HG03469 (cell line): ENCODE measurements around the gene CFAP210.
"Not testable (repeated sequence)": the region's sequence is repeated elsewhere in the genome, so short reads cannot be mapped to it uniquely, and the experiment has no call there.

Experiments used
- ATAC-seq: cut with Tn5 transposase; IDR thresholded peaks from one replicate; pipeline ENCODE4 v1.9.1; 2021; ENCODE audit warnings: mild to moderate bottlenecking, moderate library complexity, moderate number of reproducible peaks; ENCODE audit not compliant: unreplicated experiment

Gene CFAP210

DNA sequence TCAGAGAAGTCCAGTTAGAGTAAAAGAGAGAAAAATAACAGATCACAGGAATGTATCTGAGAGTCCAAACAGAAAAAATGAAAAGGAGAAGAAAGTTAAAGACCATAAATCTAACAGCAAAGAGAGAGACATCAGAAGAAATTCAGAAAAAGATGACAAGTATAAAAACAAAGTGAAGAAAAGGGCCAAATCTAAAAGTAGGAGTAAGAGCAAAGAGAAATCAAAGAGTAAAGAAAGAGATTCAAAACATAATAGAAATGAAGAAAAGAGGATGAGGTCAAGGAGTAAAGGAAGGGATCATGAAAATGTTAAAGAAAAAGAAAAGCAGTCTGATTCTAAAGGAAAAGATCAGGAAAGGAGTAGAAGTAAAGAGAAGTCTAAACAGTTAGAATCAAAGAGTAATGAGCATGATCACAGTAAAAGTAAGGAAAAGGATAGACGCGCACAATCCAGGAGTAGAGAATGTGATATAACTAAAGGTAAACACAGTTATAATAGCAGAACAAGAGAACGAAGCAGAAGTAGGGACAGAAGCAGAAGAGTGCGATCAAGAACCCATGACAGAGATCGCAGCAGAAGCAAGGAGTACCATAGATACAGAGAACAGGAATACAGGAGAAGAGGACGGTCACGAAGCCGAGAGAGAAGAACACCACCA is 57.6 kb downstream of the CFAP210 start:
- ATAC-seq, result no peak

DNA sequence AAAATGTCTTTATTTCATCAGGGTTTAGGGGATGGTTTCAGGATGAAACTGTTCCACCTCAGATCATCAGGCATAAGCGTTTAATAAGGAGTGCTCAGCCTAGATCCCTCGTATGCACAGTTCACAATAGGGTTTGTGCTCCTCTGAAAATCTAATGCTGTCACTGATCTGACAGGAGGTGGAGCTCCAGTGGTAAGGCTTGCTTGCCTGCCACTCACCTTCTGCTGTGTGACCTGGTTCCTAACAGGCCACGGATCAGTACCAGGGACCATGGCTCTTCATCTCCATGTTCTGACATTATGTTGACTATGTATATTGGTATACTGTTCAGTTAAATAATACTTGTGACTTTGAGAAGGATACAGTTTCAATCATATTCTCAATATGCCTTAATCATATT is 68.4 kb downstream of the CFAP210 start:
- no peak for ATAC-seq

DNA sequence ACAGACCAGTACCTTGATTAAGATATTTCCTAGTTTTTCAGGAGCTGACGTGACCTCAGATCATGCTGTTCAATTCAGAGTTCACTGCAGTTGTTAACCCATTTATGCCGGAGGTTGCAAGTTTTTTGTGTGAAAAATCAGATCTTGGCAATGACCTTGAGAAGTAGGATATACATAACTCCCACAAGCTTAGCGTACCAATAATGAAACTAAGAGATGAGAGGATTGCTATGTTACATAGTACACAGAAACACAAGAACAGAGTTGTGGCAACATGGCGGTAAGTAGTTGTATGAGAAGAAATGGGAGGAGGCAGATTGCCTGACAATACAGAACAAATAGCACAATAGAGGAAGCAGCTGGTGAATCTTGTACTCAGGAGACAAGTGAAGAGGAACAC is 71.0 kb downstream of the CFAP210 start:
- no peak for ATAC-seq

DNA sequence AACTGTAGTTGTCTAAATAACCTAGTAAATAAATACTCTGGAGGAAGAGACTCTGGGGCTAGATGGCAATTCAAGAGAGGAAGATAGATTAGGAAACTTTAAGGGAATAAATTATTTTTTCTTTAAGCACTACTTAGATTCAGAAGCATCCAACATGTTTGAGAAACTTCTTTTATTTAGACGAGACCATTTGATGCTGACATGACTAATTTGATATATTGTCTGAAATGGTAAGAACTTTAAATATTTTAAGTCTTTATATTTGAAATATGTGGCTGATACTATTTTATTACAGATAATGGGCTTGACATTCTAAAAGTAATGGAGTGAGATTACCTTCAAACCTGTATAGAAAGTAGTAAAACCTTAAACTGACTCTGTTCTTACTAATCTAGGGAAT is 73.7 kb downstream of the CFAP210 start:
- no peak for ATAC-seq

DNA sequence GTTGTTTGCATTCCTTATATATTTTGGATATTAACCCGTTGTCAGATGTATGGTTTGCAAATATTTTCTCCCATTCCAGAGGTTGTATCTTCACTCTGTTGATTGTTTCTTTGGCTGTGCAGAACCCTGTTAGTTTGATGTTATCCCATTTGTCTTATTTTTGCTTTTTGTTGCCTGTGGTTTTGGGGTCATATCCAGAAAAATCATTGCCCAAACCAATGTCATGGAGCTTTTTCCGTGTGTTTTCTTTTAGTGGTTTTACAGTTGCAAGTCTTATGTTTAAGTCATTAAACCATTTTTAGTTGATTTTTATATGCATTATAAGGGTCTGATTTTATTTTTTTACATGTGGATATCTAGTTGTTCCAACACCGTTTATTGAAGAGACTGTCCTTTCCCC is 74.3 kb downstream of the CFAP210 start:
- ATAC-seq, result no peak

DNA sequence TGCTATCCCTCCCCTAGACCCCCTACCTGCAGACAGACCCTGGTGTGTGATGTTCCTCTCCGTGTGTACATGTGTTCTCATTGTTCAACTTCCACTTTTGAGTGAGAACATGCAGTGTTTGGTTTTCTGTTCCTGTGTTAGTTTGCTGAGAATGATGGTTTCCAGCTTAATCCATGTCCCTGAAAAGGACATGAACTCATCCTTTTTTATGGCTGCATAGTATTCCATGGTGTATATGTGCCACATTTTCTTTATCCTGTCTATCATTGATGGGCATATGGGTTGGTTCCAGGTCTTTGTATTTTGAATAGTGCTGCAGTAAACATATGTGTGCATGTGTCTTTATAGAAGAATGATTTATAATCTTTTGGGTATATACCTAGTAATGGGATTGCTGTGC is 78.2 kb downstream of the CFAP210 start:
- not testable (repeated sequence) for ATAC-seq

DNA sequence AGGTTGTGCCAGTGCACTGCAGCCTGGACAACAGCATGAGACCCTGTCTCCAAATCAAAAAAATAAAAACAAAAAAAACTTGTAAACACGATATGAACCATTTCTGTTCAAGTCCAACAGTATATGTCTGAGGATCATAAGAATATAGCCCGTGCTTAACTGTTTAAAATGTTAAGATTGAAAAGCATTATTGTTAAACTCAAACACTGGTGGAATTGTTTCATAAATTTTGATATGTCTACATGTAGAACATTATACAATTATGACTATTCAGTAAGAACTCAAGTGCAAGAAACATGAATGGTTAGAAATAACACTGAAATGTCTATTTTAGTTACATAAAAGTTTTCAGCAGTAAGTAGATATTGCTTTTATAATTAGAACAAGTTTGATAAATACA is 80.3 kb downstream of the CFAP210 start:
- ATAC-seq, result no peak

DNA sequence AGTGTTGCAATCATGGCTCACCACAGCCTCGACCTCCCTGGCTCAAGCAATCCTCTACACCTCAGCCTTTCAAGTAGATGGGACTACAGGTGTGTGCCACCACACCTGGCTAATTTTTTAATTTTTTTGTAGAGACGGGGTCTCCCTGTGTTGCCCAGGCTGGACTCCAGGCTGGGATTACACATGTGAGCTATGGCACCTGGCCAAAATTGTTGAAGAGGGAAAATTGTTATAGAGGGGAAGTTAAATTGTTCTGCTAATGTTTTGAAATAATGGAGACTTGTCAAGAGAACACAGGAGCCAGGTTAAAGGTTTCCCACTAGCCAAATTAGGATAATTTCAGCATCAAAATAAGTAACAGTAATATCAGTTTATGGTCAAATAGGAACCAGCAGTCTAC is 84.9 kb downstream of the CFAP210 start:
- ATAC-seq, result no peak

DNA sequence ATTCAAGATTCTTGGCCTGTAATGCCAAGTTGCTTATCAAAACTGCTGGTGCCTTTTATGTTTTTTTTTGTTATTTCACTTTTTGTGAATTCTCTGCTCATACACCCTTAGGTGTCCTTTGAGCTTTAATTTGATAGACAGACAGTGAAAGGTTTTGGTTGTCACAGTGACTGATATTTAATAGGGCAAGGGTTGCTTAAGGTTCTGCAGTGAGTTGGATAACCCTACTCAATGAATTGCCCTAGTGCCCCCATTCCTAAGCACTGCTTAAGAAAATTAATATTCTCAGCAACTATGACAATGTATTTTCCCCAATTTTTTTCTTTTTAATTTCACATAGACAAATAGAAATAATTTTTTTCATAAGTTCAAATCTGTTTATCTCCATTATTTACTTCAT is 94.6 kb downstream of the CFAP210 start:
- no peak for ATAC-seq

DNA sequence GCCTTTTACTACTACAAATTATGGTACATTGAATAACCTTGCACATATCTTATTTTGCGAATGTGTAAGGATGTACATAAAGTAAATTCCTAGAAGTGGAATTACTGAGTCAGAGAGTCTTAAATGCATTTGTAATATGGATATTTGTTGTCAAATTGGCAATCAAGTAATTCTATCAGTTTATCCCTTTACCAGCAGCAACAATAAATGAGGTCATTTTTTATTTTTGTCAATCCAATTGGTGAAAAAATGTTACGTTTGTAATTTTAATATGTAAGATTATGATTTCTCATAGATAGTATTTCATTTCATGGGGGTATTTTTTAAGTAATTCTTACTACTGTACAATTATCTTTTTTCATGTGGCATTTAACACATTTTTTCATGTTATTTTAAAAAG is 95.2 kb downstream of the CFAP210 start:
- no peak for ATAC-seq

DNA sequence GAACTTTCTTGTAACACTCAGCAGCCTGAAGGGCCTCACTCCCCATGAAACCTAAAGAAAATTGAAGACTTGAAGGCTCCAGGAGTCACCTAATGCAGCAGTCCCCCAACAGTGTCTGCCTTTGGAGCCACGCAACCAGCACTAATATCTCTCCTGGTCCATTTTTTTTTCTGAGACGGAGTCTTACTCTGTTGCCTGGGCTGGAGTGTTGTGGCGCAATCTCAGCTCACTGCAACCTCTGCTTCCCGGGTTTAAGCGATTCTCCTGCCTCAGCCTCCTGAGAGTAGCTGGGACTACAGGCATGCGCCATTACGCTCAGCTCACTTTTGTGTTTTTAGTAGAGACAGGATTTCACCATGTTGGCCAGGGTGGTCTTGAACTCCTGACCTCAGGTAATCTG is 97.7 kb downstream of the CFAP210 start:
- ATAC-seq, result not testable (repeated sequence)
